Stimulated activated CD4-positive, alpha-beta T cell treated with anti-CD3 and anti-CD28 coated beads, Interleukin-2, amount 100 ng/mL, for 4 hours (primary cell): ENCODE results near the gene CROCC2.

Experiments used
- DNase-seq: peaks from one replicate; pipeline ENCODE4 v3.0.0-alpha.2; 2020; ENCODE audit warnings: low read depth

CROCC2 gene

DNA sequence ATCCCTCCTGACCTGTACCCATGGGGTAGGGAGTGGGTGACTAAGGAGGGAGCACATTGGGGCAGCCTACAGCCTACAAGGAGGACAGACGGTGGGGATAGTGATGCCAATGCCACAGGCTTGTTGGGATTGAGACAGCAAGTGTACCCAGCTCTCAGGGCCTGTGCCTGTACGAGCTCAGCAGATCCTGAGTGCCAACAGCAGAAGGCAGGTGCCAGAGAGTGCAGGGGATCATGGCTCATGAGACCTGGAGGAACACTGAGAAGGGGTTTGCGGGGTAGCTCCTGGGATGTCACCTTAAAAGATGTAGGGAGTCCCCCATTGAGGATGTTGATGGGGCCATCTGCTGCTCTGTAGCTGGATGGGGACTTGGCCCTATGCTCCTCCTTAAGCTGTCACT is 82.0 kb downstream of the CROCC2 start:
- DNase-seq: no peak

DNA sequence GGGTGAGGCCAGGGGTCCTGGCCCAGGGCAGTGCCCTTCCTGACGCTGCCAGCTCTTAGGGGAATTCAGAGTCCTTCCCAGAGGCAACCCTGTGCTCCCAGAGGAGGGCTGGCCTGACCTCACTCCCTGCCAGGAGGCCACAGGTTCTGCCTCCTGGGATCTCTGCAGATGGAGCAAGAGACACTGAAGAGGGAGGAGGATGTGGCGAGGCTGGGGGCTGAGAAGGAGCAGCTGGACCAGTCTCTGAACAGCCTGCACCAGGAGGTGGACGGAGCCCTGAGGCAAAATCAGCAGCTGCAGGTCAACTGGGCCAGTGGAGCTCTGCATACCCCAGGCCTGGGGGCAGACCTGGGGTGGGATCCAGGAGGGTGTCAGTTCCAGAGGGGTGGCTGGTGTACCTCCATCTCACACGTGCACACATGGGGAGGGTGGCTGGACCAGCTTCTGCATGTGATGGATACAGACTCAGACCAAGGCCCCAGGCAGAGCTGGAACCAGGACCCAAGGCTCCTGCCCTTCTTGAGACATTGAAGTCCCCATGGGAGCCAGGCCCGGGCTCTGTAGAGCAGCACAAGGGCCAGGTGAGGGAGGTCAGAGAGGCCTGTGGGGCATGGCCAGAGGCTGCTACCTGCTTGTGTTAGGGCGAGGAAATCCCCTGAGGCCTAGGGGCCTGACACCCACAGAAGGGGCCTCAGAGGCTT is 82.6 kb downstream of the CROCC2 start:
- no peak for DNase-seq

DNA sequence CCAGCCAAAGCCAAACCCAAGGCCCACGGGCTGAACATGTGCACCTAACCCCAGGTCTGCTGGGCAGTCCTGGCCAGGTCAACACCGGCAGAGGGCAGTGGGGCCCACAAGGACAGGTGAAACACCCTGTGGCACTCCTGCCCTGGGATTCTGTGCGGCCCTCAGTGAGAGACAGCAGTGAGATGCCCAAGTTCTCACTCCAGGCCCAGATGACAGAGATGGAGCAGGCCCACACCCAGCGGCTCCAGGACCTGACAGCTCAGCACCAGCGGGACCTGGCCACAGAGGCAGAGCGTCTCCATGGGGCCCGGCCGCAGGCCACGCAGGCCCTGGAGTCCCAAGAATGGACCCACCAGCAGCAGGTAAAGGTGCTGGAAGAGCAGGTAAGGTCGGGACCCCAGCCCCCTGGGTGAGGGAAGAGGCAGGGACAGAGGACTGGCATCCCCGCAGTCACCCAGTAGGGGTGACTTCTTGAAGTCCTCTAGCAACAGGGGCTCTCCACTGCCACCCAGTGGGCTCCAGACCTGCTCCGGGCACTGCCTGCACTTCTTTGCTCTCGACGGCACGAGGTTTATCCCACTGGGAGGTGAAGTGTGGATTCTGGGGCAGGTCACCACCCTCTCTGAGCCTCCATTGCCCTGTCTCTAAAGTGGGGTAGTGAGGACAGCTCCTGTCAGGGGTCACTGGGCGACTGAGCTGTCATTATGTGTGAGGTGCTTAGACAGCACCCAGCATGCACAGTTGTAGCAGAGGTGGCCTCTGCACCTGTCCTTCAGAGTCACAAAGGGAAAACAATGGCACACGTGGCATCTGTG is 83.5 kb downstream of the CROCC2 start:
- DNase-seq: no peak

- no peak for DNase-seq
These were observed 84.1 kb downstream of the CROCC2 start for GRCh38 chr2:240990266-240990529.

GRCh38 chr2:240990726-240991377 is 84.7 kb downstream of the CROCC2 start:
- DNase-seq: no peak

DNA sequence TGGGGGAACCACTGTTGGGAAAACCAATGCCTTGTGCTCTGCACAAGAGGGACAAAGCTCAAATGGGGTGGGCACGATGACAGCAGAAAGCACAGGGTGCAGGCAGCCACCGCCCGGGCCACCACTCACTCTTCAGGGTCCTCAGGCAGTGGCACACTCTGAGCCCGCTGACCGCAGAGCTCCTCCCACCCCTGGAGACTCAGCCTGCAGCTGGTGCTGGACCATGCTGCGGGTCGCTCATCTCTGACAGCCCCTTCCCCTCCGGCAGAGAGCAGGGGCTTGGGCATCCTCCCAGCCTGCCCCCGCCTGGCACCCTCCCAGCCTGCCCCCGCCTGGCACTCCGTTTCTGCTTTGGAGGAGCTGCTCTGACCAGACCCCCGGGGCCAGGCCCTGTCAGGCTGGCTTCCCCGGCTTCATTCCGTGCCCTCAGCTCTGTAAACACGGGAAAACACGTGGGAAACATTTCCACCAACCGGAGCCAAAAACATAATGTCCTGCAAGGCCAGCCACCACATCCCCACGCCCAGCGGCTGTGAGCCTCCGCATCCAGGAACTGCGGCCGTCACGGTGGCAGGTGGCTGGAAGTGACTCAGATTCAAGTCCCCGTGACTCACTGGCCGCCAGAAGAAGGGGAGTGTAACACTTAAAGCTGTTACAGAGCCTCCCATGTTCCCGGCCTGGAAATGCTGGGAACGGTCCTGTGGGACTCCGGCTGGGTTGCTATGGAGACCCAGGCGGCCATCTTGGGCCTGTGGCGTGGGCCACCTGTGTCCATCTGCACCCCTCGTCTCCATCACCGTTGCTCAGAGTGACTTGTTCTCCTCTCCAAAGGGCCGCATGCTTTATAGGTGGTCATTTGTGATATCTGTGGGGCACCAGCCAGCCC is 85.5 kb downstream of the CROCC2 start:
- no peak for DNase-seq

DNA sequence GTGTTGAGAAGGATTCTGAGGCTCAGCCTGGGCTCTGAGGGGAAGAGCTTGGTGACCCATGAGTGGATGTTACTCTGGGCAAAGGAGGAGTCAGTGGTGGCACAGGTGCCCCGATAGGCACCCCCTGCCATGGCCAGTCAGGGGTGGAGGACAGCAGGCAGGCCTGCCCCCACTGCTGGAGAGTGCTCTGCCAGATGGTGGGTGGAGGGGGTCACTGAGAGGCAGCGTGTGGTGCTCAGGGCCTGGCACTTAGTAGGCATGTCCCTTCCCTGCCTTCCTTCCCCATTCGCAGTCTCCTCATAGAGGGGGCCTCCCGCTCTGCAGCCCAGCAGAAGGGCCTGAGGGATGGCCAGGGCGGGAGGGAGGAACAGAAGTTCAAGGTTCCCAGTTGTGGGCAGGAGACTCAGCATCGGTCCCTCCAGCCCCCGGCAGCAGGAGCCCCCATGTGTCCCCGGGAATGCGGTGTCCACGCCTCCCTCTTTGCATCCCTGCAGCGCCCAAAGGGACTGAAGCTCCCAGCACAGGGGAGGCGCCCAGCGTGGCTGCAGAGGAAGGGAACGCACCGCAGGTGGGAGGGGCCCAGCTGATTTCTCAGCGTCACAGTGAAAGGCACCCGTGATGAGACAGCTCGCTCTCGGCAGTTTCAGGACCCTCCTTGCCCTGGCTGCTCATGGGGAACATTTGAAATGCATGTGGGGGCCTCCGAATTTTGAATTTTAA is 86.6 kb downstream of the CROCC2 start:
- no peak for DNase-seq

DNA sequence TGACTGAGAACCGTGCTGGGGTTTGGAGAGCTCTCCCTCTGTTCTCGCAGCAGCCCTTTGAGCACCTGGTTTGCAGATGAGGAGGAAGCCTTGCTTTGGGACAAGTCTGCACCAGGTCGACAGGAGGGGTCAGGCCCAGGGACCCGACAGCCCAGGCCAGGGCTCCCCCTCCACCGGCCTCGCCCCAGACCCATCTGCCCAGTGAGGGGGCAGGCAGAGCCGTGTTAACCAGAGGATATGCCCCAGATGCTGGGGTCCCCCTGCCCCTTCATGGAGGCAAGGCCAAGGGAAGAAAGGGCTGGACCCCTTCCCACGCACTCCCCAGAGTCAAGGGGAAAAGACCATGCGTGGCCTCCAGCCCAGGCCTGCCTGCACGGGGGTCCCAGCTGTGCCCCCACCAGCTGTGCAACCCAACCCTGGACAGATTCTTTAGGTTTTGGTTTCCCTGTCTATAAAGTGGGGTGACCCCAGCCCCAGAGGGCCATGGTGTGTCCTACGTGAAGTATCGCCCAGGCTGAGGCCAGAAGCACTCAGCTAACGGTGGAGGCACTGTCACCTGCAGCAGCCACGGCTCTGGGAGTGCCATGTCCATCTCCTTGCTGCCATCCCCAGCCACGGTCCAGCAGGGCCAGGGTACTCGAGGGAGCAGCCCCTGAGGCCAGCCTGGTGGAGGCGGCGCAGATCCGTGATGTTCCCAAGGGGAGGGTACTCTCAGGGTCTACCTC is 87.5 kb downstream of the CROCC2 start:
- no peak for DNase-seq

DNA sequence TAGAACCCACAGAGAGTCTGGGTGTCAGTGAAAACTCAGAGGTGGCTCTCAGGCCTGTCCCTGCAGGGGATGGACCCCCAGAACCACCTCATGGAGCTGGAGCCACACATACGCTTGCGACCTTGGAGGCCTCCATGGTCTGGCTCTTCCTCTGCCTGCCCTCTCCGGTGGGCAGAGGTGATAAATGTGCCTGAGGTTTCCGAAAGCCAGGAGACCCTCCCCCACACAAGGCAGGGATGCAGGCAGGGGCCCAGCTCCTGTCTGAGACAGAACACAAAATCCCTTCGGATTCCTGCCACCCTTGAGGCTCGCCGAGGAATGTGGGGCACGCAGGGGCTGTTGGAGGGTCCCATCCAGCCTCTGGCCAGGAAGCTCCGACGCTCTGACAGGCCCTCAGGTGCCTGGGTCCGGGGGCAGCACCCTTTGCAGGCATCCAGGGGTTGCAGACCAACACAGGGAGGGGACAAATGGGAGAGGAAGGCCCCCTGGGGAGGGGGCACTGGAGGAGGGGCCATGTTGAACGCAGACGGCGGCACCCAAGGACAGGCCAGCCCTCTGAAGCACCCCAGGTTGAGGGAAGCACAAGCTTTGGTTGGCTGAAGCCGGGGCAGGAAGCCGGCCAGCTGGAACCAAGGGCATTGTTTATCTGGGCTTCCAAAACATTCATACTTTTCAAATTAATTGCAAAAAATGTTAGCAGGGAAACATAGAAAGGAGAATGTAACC is 88.2 kb downstream of the CROCC2 start:
- DNase-seq: no peak

DNA sequence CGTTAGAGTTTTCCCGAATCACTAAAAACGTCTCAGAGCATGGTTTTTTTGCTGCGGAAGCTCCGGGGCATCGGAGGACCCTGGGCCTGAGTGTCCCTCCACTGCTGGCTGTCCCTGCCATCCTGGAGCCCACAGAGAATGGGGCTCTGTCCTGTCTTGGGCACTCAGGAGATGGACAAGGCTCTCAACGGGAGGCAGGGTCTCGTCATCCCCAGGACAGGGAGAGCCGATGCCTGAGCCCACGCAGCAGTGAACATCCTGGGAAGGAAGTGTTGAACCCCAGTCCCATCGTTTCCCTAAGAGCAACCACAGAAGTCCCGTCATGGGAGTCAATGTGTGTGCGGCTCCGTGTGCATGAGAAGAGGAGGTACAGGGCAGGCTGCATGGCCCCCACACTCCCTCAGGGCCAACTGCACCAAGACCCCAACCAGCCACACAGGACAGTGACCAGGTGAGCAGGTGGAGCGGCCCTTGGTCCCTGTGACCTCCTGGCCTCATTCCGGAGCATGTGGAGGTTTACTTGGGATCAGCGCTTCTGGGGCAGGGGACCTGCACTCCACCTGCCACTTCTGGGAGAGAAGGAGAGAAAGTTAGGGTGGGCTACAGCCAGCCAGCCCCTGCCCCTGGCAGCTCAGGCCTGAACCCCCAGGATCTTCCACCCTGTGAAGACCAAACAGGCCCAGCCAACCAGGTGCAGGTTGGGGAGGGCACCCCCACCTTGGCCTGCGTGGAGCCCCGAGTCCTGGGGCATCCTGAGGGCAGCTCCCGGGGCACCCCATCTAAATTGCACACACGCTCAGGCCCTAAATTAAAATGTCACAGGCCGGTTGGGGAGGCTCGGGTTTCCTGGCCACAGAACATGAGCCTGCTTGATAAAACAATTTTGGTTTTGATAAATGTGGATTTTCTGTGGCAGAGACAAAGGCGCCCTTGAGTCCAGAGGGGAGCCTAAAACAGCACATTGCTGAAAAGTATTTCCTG is 89.2 kb downstream of the CROCC2 start:
- no peak for DNase-seq

DNA sequence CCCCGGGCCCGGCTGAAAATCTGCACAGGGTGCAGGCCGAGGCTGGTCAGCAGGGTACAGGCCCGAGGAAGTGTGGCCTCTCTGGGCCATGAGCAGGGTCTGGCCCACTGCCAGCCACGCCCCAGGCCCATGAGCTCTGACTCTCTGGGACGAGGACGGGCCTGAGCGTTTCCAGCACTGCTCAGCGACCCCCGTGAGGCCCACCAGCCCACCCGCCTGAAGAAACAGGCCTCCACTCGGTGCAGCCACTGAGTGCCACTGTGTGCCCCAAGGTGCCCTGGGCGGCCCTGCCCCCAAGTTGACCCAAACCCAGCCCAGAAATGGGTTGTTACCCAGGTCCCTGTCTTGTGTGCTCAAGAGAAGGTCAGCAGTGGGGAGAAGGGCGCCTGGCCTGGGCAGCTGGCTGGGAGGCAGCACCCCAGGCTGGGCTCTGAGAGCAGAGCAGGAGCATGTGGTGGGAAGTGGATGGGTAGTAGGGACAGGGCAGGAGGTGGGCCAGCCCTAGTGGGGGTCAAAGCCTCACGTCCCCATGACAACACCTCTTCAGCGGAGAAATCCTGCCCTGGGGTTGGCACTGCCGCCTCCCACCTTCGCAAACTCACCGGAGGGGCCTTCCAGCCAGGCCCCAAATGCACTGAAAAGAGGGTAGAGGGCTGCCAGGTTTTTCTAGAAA is 90.2 kb downstream of the CROCC2 start:
- no peak for DNase-seq

DNA sequence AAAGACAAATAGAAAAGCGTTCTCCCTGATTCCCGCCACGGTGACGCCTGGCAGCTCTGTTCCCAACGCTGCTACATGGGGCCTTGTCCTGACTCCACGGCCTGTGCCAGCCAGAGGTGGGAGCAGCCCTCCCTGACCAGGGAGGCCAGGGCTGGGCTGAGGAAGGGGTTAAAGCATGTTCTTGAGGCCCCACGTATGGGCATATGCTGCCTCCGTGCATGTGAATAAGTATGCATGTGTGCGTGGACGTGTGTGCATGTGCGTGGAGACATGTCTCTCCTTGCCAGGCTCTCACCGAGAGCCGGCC is 90.7 kb downstream of the CROCC2 start:
- no peak for DNase-seq

GRCh38 chr2:240997141-240997855 is 91.2 kb downstream of the CROCC2 start:
- no peak for DNase-seq

DNA sequence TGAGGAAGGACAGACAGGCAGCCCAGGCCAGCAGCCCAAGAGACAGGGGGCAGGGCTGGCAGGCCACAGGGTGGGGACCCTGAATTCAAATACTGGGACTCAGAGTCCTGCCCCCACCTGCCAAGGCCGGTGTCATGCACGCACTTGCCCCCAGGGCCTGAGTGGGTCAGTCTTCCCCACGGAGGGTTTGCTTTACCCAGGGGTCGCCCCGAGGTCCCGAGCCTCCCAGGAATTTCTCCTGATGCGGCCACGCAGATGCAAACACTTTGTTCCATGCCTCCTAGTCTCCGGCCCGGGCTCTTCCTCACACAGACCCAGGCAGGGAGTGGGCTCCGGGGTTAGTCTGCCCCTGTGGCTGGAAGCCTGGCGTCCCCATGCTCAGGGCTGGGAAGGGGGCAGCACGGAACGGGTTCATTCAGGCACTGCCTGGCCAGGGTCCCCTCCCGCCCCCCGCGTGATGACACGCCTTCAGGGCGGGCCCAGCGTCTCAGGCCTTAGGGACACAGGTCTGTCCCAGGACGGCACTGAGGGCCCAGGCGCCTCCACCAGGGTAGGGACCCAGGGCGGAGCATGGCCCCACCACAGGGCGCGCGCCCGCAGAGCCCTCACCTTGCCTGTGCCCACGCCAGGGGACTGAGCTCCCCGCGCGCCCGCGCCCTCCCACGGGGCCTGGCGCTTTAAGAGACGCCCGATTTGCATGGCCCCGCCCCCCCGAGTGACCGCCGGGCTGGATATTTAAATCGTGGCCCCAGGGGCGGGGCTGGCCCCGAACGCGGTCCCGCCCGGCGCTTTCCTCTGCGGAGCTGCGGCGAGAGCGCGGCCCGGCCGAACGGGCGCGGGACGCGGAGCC is 91.9 kb downstream of the CROCC2 start, which contains the start of gene SNED1:
SNED1 (plus strand) TSS at position 763 of the 850 bp plus-strand sequence. CDS start 220 bp downstream, outside the sequence.
- peak; percentile 7 for DNase-seq

GRCh38 chr2:240998706-240998994 is 92.5 kb downstream of the CROCC2 start:
- no peak for DNase-seq

DNA sequence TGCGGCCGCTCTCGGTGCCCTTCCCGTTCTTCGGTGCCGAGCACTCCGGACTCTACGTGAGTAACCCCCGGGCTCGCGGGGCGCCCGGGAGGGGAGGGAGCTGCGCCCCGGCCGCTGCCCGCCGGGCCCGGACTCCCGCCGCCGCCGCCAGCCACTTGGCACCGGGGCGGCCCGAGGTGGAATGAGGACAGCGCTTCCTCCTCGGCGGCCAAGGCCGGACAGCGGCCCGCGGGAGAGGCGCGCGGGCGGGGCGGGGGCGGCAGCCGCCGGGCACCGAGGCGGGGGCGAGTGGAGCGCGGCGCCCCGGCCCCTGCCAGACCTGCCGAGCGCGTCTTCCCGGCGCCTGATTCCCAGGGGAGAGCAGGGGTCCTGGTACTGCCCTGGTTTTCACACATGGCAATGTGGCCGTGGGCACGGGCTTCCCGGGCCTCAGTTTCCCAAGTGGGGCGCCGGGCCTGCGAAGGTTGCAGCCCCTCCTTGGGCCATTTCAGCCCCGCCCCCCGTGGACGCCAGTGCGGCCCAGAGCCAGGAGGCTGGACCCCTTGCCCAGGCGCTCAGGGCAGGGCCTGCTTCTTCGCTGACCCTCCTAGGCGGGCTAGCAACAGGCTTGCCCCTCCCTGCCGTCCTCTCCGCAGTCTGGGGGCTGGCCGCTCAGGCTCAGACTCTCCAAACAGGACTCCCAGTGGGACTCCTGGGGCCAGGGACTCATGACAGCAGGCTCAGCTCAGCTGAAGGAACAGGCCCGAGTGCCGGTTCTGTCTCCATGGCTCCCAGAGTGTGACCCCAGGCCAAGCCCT is 93.1 kb downstream of the CROCC2 start:
- no peak for DNase-seq
